ENCODE data around the gene POLG. TPM values are rescaled to one million over a fixed set of nuclear protein-coding genes. Genes with fewer than 3 reads are reported as not detected.

Gene POLG
- total RNA-seq, 1 experiment from 2014 or later, result 63.1 TPM

GRCh38 chr15:89358435-89358754 lies 23.8 kb upstream of the POLG start:
- TF ChIP-seq, protein P1, sequence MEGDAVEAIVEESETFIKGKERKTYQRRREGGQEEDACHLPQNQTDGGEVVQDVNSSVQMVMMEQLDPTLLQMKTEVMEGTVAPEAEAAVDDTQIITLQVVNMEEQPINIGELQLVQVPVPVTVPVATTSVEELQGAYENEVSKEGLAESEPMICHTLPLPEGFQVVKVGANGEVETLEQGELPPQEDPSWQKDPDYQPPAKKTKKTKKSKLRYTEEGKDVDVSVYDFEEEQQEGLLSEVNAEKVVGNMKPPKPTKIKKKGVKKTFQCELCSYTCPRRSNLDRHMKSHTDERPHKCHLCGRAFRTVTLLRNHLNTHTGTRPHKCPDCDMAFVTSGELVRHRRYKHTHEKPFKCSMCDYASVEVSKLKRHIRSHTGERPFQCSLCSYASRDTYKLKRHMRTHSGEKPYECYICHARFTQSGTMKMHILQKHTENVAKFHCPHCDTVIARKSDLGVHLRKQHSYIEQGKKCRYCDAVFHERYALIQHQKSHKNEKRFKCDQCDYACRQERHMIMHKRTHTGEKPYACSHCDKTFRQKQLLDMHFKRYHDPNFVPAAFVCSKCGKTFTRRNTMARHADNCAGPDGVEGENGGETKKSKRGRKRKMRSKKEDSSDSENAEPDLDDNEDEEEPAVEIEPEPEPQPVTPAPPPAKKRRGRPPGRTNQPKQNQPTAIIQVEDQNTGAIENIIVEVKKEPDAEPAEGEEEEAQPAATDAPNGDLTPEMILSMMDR (IDR thresholded peaks at IDR 0.05; ENCODE audit: insufficient read depth in 1 of 2, low read depth in 1 of 2, low read length in 1 of 2, severe bottlenecking in 1 of 2, unreplicated experiment in 1 of 2), result peak in 1 of 2 experiments; percentile 78
- H3K4me1 Mint-ChIP-seq (ENCODE audit: low read depth, unreplicated experiment), result no peaks in the 10 kb centered on the region
- H3K27ac Mint-ChIP-seq (ENCODE audit: unreplicated experiment), result no peak overlapping the region
- H3K36me3 Mint-ChIP-seq (ENCODE audit: insufficient read depth, unreplicated experiment), result no peaks in the 10 kb centered on the region
- H3K4me1 ChIP-seq, result no peaks in the 10 kb centered on the region
- H3K9me3 ChIP-seq, result no peaks in the 10 kb centered on the region
- ChIA-PET CTCF (interaction anchor here (0.6 to 4.9 kb wide), 17 partner anchors 10 to 217 kb away, joined by 3 to 38 read pairs (median 5); partner anchors contain the start of gene TICRR), POLR2A (no interaction called here)
- no peak for DNase-seq
- peaks cover 6% of the 10 kb centered on the region for H3K27me3 ChIP-seq (replicated peaks; ENCODE audit: control insufficient read depth, insufficient read depth, low read length)
- H3K4me3 Mint-ChIP-seq (ENCODE audit: unreplicated experiment), result peak overlapping the region; percentile 78
- H3K27me3 Mint-ChIP-seq (ENCODE audit: insufficient read depth, unreplicated experiment), result peaks cover 40% of the 10 kb centered on the region
- peak overlapping the region; percentile 65 for H3K4me3 ChIP-seq (ENCODE audit: low read depth, low read length)
- no peaks in the 10 kb centered on the region for H3K36me3 ChIP-seq (ENCODE audit: control insufficient read depth, insufficient read depth, low read length)
- BruUV-seq (replicated peaks), result no TSS peak
- intact Hi-C loops (cut with micrococcal nuclease; ENCODE audit: unreplicated experiment), result loop anchor here (1.0 kb wide), 3 partner anchors 58 to 114 kb away; no protein-coding TSS in a partner anchor
- H3K9me3 Mint-ChIP-seq (ENCODE audit: unreplicated experiment), result no peaks in the 10 kb centered on the region

DNA sequence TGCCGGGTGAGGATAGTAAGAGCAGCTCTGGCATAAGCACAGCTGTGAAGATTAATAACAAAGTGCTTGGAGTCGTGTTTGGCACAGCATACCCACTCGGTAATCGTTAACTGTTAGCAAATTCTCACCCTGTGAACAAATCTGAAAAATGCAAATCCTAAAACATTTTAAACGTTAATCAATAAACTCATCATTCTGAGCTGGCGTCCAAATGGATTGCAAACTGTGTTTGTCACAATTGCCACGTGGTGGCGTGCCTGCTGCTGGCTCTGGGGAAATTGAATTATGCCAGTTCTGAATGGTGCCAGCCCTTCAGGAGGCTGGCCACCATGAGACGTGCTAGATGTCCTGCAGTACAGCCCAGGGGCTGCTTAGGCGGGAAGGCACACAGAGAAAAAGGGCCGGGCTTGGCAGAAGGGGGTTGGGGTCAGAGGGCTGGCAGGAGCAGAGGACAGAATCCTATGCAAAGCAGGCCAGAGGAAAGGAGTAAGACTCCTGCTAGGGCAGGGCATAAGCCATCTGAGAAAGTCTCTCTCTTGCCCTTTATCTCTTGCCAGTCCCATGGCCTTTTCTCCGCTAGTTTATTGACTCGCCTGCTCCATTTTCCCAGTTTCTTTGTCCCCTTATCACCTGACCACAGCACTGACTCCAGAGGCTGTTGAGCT lies 22.1 kb upstream of the POLG start:
- Histone ChIP-seq H3K4me3 (ENCODE audit: low read depth, low read length) (no peak overlapping the region), H3K36me3 (ENCODE audit: control insufficient read depth, insufficient read depth, low read length) (no peaks in the 10 kb centered on the region), H3K27me3 (replicated peaks; ENCODE audit: control insufficient read depth, insufficient read depth, low read length) (peaks cover 6% of the 10 kb centered on the region), H3K4me1 (no peaks in the 10 kb centered on the region), H3K9me3 (no peaks in the 10 kb centered on the region)
- Mint-ChIP-seq H3K27ac (ENCODE audit: unreplicated experiment) (no peak overlapping the region), H3K27me3 (ENCODE audit: insufficient read depth, unreplicated experiment) (peaks cover 33% of the 10 kb centered on the region), H3K9me3 (ENCODE audit: unreplicated experiment) (no peaks in the 10 kb centered on the region), H3K36me3 (ENCODE audit: insufficient read depth, unreplicated experiment) (no peaks in the 10 kb centered on the region), H3K4me1 (ENCODE audit: low read depth, unreplicated experiment) (no peaks in the 10 kb centered on the region), H3K4me3 (ENCODE audit: unreplicated experiment) (no peak overlapping the region)
- intact Hi-C loops (cut with micrococcal nuclease; ENCODE audit: unreplicated experiment), result no loop called here
- CTCF ChIA-PET, result interaction anchor here (1.4 to 4.9 kb wide), 2 partner anchors 73 to 116 kb away, joined by 6 to 38 read pairs; no protein-coding TSS in a partner anchor
- DNase-seq, result no peak
- TF ChIP-seq, protein P1 (IDR thresholded peaks at IDR 0.05; ENCODE audit: insufficient read depth in 1 of 2, low read depth in 1 of 2, low read length in 1 of 2, severe bottlenecking in 1 of 2, unreplicated experiment in 1 of 2), result peak; percentile 31 to 35
- POLR2A ChIA-PET, result no interaction called here
- BruUV-seq (replicated peaks), result no TSS peak

- Mint-ChIP-seq H3K4me1 (ENCODE audit: low read depth, unreplicated experiment) (no peaks in the 10 kb centered on the region), H3K27me3 (ENCODE audit: insufficient read depth, unreplicated experiment) (peaks cover 16% of the 10 kb centered on the region), H3K9me3 (ENCODE audit: unreplicated experiment) (no peaks in the 10 kb centered on the region), H3K4me3 (ENCODE audit: unreplicated experiment) (no peak overlapping the region), H3K27ac (ENCODE audit: unreplicated experiment) (no peak overlapping the region), H3K36me3 (ENCODE audit: insufficient read depth, unreplicated experiment) (no peaks in the 10 kb centered on the region)
- BruUV-seq (replicated peaks), result no TSS peak
- no peak for DNase-seq
- POLR2A ChIA-PET, result no interaction called here
- Histone ChIP-seq H3K36me3 (ENCODE audit: control insufficient read depth, insufficient read depth, low read length) (no peaks in the 10 kb centered on the region), H3K4me3 (ENCODE audit: low read depth, low read length) (no peak overlapping the region), H3K27me3 (replicated peaks; ENCODE audit: control insufficient read depth, insufficient read depth, low read length) (peaks cover 6% of the 10 kb centered on the region), H3K4me1 (no peaks in the 10 kb centered on the region), H3K9me3 (no peaks in the 10 kb centered on the region)
- intact Hi-C loops (cut with micrococcal nuclease; ENCODE audit: unreplicated experiment), result no loop called here
- TF ChIP-seq, protein P1 (IDR thresholded peaks at IDR 0.05; ENCODE audit: insufficient read depth in 1 of 2, low read depth in 1 of 2, low read length in 1 of 2, severe bottlenecking in 1 of 2, unreplicated experiment in 1 of 2), result no peak
- CTCF ChIA-PET, result interaction anchor here (0.5 to 0.7 kb wide), 3 partner anchors 19 to 148 kb away, joined by 3 to 4 read pairs (median 3); partner anchors contain the start of gene POLG
Observed at GRCh38 chr15:89353991-89354390, 19.4 kb upstream of the POLG start.

All from Caco-2 (cell line).